GM12892 (cell line): ENCODE data around the gene OSBPL10.

Experiments used
- POLR2A ChIP-seq: IDR thresholded peaks from 2 replicates; pipeline ENCODE4 v1.6.1; 2011; ENCODE audit warnings: low read depth, low read length, control low read depth
- POLR2AphosphoS5 ChIP-seq: IDR thresholded peaks from 2 replicates; pipeline ENCODE4 v1.6.1; 2011; ENCODE audit warnings: low read depth, low read length, control low read depth

GRCh38 chr3:31815006-31815405, 166.1 kb downstream of the OSBPL10 start:
- TF ChIP-seq POLR2AphosphoS5 (no peak), POLR2A (no peak)
